ENCODE data around the gene EXOC6B. TPM values are rescaled to one million over a fixed set of nuclear protein-coding genes. Genes with fewer than 3 reads are reported as not detected.

The EXOC6B gene
- total and polyA plus RNA-seq, 9 of the 15 experiments (the other 6 are each of a cell fraction or from before 2014, with no cell fraction given): 0.28 to 4.2 (median 2.0) TPM

- peak; percentile 94 for TF ChIP-seq ZBTB9 (CRISPR knock-in tag; IDR thresholded peaks at IDR 0.05)
- TF ChIP-seq RB1 (IDR thresholded peaks at IDR 0.05; ENCODE audit: low read depth): no peak
- TF ChIP-seq ZNF239 (CRISPR knock-in tag; IDR thresholded peaks at IDR 0.05): peak; percentile 89
- TF ChIP-seq, protein P1, sequence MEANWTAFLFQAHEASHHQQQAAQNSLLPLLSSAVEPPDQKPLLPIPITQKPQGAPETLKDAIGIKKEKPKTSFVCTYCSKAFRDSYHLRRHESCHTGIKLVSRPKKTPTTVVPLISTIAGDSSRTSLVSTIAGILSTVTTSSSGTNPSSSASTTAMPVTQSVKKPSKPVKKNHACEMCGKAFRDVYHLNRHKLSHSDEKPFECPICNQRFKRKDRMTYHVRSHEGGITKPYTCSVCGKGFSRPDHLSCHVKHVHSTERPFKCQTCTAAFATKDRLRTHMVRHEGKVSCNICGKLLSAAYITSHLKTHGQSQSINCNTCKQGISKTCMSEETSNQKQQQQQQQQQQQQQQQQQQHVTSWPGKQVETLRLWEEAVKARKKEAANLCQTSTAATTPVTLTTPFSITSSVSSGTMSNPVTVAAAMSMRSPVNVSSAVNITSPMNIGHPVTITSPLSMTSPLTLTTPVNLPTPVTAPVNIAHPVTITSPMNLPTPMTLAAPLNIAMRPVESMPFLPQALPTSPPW (CRISPR knock-in tag; IDR thresholded peaks at IDR 0.05): peak; percentile 26; the same call in 1 of the 2 replicates
- no peak for TF ChIP-seq ZNF668 (CRISPR knock-in tag; IDR thresholded peaks at IDR 0.05)
- no peak for TF ChIP-seq BRF1 (IDR thresholded peaks at IDR 0.05; ENCODE audit: borderline replicate concordance, extremely low read depth, insufficient read length)
- peak; percentile 63; the same call in 1 of the 2 replicates for TF ChIP-seq NFE2L1 (tag; IDR thresholded peaks at IDR 0.05; ENCODE audit: borderline replicate concordance, low read depth)
- no peak for TF ChIP-seq ZFP36 (IDR thresholded peaks at IDR 0.05; ENCODE audit: low read depth, low read length, partially characterized antibody)
- TF ChIP-seq DDX20 (tag; IDR thresholded peaks at IDR 0.05; ENCODE audit: low read depth): peak; percentile 94
- TF ChIP-seq ARNT (IDR thresholded peaks at IDR 0.05): no peak
- TF ChIP-seq, protein P2, sequence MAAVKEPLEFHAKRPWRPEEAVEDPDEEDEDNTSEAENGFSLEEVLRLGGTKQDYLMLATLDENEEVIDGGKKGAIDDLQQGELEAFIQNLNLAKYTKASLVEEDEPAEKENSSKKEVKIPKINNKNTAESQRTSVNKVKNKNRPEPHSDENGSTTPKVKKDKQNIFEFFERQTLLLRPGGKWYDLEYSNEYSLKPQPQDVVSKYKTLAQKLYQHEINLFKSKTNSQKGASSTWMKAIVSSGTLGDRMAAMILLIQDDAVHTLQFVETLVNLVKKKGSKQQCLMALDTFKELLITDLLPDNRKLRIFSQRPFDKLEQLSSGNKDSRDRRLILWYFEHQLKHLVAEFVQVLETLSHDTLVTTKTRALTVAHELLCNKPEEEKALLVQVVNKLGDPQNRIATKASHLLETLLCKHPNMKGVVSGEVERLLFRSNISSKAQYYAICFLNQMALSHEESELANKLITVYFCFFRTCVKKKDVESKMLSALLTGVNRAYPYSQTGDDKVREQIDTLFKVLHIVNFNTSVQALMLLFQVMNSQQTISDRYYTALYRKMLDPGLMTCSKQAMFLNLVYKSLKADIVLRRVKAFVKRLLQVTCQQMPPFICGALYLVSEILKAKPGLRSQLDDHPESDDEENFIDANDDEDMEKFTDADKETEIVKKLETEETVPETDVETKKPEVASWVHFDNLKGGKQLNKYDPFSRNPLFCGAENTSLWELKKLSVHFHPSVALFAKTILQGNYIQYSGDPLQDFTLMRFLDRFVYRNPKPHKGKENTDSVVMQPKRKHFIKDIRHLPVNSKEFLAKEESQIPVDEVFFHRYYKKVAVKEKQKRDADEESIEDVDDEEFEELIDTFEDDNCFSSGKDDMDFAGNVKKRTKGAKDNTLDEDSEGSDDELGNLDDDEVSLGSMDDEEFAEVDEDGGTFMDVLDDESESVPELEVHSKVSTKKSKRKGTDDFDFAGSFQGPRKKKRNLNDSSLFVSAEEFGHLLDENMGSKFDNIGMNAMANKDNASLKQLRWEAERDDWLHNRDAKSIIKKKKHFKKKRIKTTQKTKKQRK (IDR thresholded peaks at IDR 0.05; ENCODE audit: borderline replicate concordance, low read depth, low read length): no peak
- 0 out of 2 replicates have a peak, but pooled peaks have one; percentile 66 for TF ChIP-seq E2F3 (CRISPR knock-in tag; IDR thresholded peaks at IDR 0.05)
- peak; percentile 63 for TF ChIP-seq MEIS2 (IDR thresholded peaks at IDR 0.05; ENCODE audit: partially characterized antibody)
- TF ChIP-seq ZNF324 (CRISPR knock-in tag; IDR thresholded peaks at IDR 0.05): no peak
- peak; percentile 81; the same call in 1 of the 2 replicates for TF ChIP-seq ZNF75A (CRISPR knock-in tag; IDR thresholded peaks at IDR 0.05)
- no peak for TF ChIP-seq NR2C1 (IDR thresholded peaks at IDR 0.05)
- TF ChIP-seq NR2C1 (tag; IDR thresholded peaks at IDR 0.05): peak; percentile 70
- TF ChIP-seq ZBTB12 (CRISPR knock-in tag; IDR thresholded peaks at IDR 0.05): peak; percentile 60; the same call in 1 of the 2 replicates
- TF ChIP-seq ZNF644 (tag; IDR thresholded peaks at IDR 0.05; ENCODE audit: low read depth): peak; percentile 98
- TF ChIP-seq PKNOX1 (IDR thresholded peaks at IDR 0.05): peak; percentile 77
- peak; percentile 96 for TF ChIP-seq ZNF766 (CRISPR knock-in tag; conservative IDR thresholded peaks at IDR 0.05)
These were observed 68.6 kb downstream of the EXOC6B start (continued) for GRCh38 chr2:72757177-72757775.

All from K562 (cell line).